ENCODE data around the gene SAMD4A. TPM values are rescaled to one million over a fixed set of nuclear protein-coding genes. Genes with fewer than 3 reads are reported as not detected.

The SAMD4A gene
- total and polyA plus RNA-seq, 2 of the 4 experiments (the other 2 are of a cell fraction): 22.9 to 38.2 TPM

DNA sequence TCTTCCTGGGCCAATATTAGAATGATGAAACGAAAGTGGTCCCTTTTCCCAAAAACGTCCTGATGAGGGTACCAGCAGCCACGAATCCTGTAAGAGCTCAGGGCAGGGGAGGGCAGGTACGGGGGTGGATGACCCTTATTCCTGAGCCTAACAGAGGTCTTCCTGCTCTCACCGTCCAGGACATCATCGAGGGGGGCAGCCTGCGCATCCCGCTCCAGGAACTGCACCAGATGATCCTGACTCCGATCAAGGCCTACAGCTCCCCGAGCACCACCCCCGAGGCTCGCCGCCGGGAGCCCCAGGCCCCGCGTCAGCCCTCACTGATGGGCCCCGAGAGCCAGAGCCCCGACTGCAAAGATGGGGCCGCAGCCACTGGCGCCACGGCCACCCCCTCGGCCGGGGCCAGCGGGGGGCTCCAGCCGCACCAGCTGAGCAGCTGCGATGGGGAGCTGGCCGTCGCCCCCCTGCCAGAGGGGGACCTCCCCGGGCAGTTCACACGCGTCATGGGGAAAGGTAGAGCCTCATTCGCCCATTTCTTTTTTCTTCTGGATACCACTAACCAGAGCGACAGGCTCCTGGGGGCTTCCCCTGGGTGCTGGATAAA lies 193.2 kb downstream of the SAMD4A start:
- CTCF ChIA-PET: interaction anchor here (0.5 kb wide), 1 partner anchor 26 kb away, joined by 3 read pairs; no protein-coding TSS in a partner anchor
- TF ChIP-seq CEBPB (IDR thresholded peaks at IDR 0.05; ENCODE audit: low read depth, low read length) (no peak), RFX5 (IDR thresholded peaks at IDR 0.05; ENCODE audit: low read depth, low read length) (no peak), NFE2L2 (IDR thresholded peaks at IDR 0.05; ENCODE audit: low read depth, low read length) (no peak), MXI1 (IDR thresholded peaks at IDR 0.05; ENCODE audit: borderline replicate concordance, low read depth, low read length) (no peak), RAD21 (IDR thresholded peaks at IDR 0.05; ENCODE audit: low read length) (no peak), MAFK (IDR thresholded peaks at IDR 0.05; ENCODE audit: low read depth, low read length) (no peak), MAZ (IDR thresholded peaks at IDR 0.05; ENCODE audit: borderline replicate concordance, low read depth, low read length) (no peak), POLR2A (IDR thresholded peaks at IDR 0.05; ENCODE audit: low read depth, low read length) (no peak), FOS (IDR thresholded peaks at IDR 0.05; ENCODE audit: low read depth, low read length) (no peak), RCOR1 (IDR thresholded peaks at IDR 0.05; ENCODE audit: insufficient replicate concordance, low read length) (no peak), BHLHE40 (IDR thresholded peaks at IDR 0.05; ENCODE audit: low read depth, low read length) (no peak), CHD1 (IDR thresholded peaks at IDR 0.05; ENCODE audit: low read depth, low read length) (no peak), SMC3 (IDR thresholded peaks at IDR 0.05; ENCODE audit: low read depth, low read length) (no peak)
- TF ChIP-seq, protein P1, sequence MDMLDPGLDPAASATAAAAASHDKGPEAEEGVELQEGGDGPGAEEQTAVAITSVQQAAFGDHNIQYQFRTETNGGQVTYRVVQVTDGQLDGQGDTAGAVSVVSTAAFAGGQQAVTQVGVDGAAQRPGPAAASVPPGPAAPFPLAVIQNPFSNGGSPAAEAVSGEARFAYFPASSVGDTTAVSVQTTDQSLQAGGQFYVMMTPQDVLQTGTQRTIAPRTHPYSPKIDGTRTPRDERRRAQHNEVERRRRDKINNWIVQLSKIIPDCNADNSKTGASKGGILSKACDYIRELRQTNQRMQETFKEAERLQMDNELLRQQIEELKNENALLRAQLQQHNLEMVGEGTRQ (IDR thresholded peaks at IDR 0.05; ENCODE audit: low read depth, low read length): no peak
- TF ChIP-seq, protein P2, sequence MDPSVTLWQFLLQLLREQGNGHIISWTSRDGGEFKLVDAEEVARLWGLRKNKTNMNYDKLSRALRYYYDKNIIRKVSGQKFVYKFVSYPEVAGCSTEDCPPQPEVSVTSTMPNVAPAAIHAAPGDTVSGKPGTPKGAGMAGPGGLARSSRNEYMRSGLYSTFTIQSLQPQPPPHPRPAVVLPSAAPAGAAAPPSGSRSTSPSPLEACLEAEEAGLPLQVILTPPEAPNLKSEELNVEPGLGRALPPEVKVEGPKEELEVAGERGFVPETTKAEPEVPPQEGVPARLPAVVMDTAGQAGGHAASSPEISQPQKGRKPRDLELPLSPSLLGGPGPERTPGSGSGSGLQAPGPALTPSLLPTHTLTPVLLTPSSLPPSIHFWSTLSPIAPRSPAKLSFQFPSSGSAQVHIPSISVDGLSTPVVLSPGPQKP (IDR thresholded peaks at IDR 0.05; ENCODE audit: borderline replicate concordance, low read depth, low read length): no peak
- TF ChIP-seq, protein P3, sequence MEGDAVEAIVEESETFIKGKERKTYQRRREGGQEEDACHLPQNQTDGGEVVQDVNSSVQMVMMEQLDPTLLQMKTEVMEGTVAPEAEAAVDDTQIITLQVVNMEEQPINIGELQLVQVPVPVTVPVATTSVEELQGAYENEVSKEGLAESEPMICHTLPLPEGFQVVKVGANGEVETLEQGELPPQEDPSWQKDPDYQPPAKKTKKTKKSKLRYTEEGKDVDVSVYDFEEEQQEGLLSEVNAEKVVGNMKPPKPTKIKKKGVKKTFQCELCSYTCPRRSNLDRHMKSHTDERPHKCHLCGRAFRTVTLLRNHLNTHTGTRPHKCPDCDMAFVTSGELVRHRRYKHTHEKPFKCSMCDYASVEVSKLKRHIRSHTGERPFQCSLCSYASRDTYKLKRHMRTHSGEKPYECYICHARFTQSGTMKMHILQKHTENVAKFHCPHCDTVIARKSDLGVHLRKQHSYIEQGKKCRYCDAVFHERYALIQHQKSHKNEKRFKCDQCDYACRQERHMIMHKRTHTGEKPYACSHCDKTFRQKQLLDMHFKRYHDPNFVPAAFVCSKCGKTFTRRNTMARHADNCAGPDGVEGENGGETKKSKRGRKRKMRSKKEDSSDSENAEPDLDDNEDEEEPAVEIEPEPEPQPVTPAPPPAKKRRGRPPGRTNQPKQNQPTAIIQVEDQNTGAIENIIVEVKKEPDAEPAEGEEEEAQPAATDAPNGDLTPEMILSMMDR (conservative IDR thresholded peaks at IDR 0.05; ENCODE audit: low read depth, low read length): no peak
- no peak overlapping the region for H3K56ac ChIP-seq (ENCODE audit: extremely low read depth, insufficient read depth, low read length)
- peaks cover 33% of the 10 kb centered on the region for H3K9me1 ChIP-seq (ENCODE audit: insufficient read depth, low read length)
- H3K23ac ChIP-seq (ENCODE audit: low read depth, low read length): no peak overlapping the region
- H2AFZ ChIP-seq (replicated peaks; ENCODE audit: low read length, poor library complexity): no peak overlapping the region
- BruUV-seq (replicated peaks): no TSS peak
- no peak overlapping the region for H2BK5ac ChIP-seq (ENCODE audit: low read depth, low read length, poor library complexity, severe bottlenecking)
- H3K4me2 ChIP-seq (ENCODE audit: low read depth, low read length): no peak overlapping the region
- no peak overlapping the region for H2AK9ac ChIP-seq (replicated peaks; ENCODE audit: low read depth, low read length, poor library complexity)
- dilution Hi-C loops (cut with HindIII; ENCODE audit: low sequenced_read_pairs, unreplicated experiment) (no loop called here), intact Hi-C loops (cut with micrococcal nuclease) (no loop called here), in situ Hi-C loops (cut with MboI; ENCODE audit: low sequenced_read_pairs) (no loop called here)
- no peaks in the 10 kb centered on the region for H3K9me3 ChIP-seq (ENCODE audit: control insufficient read depth, insufficient read depth, low read length)
- no peak overlapping the region for H3K14ac ChIP-seq (replicated peaks; ENCODE audit: low read depth, low read length)
- no peak overlapping the region for H4K5ac ChIP-seq (ENCODE audit: low read depth, low read length)
- no peak overlapping the region for H3K4ac ChIP-seq (ENCODE audit: low read depth, low read length)
- H3K79me1 ChIP-seq (ENCODE audit: low read depth in 1 of 2, low read length in 2 of 2): peaks cover 53 to 70% of the 10 kb centered on the region in 2 experiments
- WGBS, 2 experiments (ENCODE audit: extremely low coverage in 2 of 2, insufficient read length in 1 of 2): 87% methylated on average over 16 of the region's 33 CpGs; no CpG with 5 or more reads in 1 of the 2 experiments
- H3K4me3 ChIP-seq (ENCODE audit: insufficient read depth, low read depth, low read length): no peak overlapping the region
- peaks cover 63% of the 10 kb centered on the region for H3K36me3 ChIP-seq (ENCODE audit: control insufficient read depth, insufficient read depth, low read length)
- H3K9ac ChIP-seq (ENCODE audit: low read depth, low read length): no peak overlapping the region
- POLR2A ChIA-PET (ENCODE audit: unreplicated experiment): no interaction called here
- H4K8ac ChIP-seq (ENCODE audit: low read depth in 2 of 2, low read length in 2 of 2): no peak overlapping the region
- no peak overlapping the region for H3K27ac ChIP-seq (ENCODE audit: insufficient read depth, low read length)
- peaks cover 9% of the 10 kb centered on the region for H3K4me1 ChIP-seq (ENCODE audit: control insufficient read depth, insufficient read depth, low read length)
- no peak overlapping the region for H2BK15ac ChIP-seq (ENCODE audit: low read depth, low read length)
- H4K20me1 ChIP-seq (ENCODE audit: insufficient read depth, low read length): no peaks in the 10 kb centered on the region
- DNase-seq: no peak
- H2BK120ac ChIP-seq (ENCODE audit: low read depth, low read length): no peak overlapping the region
- H2BK20ac ChIP-seq (ENCODE audit: low read depth, low read length): no peak overlapping the region
- no peak overlapping the region for H4K91ac ChIP-seq (ENCODE audit: insufficient read depth, low read depth, low read length)
- H3K18ac ChIP-seq (ENCODE audit: low read depth, low read length): no peak overlapping the region
- no peak for ATAC-seq (ENCODE audit: low read depth)
- H2AK5ac ChIP-seq (ENCODE audit: low read depth, low read length): no peak overlapping the region
- no peaks in the 10 kb centered on the region for H3K27me3 ChIP-seq (ENCODE audit: control insufficient read depth, insufficient read depth, low read length)
